HG03175 (cell line): ENCODE data around the gene LRRN4CL.
"Not testable (repeated sequence)": the region's sequence is repeated elsewhere in the genome, so short reads cannot be mapped to it uniquely, and the experiment has no call there.

Experiments
- ATAC-seq: cut with Tn5 transposase; IDR thresholded peaks from one replicate; pipeline ENCODE4 v1.9.1; 2021; ENCODE audit warnings: mild to moderate bottlenecking, moderate library complexity; ENCODE audit not compliant: unreplicated experiment

LRRN4CL gene

GRCh38 chr11:62689421-62690183, at the start of gene LRRN4CL:
Gene LRRN4CL, minus strand, starts transcription at chr11:62689530. Its CDS starts 1,022 bp downstream, at chr11:62688508.
- ATAC-seq: no peak

- no peak for ATAC-seq
These were observed 47.9 kb upstream of the LRRN4CL start for GRCh38 chr11:62737196-62737595.

DNA sequence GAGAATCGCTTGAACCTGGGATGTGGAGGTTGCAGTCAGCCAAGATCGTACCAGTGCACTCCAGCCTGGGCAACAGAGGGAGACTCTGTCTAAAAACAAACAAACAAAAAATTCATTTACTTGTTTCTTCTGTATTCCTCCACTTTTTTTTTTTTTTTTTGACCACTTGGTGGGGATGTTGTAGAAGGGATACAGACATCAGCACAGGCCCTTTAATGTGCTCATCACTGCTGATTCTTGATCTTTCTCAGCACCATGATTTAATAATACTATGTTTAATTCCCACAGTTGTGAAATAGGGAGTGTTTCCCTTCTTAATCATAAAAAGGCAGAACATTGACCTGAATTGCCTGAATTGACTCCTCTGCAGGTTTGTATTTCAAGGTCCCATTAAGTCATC, 43.5 kb upstream of the LRRN4CL start:
- no peak for ATAC-seq

GRCh38 chr11:62730076-62730475, 40.7 kb upstream of the LRRN4CL start:
- not testable (repeated sequence) for ATAC-seq

DNA sequence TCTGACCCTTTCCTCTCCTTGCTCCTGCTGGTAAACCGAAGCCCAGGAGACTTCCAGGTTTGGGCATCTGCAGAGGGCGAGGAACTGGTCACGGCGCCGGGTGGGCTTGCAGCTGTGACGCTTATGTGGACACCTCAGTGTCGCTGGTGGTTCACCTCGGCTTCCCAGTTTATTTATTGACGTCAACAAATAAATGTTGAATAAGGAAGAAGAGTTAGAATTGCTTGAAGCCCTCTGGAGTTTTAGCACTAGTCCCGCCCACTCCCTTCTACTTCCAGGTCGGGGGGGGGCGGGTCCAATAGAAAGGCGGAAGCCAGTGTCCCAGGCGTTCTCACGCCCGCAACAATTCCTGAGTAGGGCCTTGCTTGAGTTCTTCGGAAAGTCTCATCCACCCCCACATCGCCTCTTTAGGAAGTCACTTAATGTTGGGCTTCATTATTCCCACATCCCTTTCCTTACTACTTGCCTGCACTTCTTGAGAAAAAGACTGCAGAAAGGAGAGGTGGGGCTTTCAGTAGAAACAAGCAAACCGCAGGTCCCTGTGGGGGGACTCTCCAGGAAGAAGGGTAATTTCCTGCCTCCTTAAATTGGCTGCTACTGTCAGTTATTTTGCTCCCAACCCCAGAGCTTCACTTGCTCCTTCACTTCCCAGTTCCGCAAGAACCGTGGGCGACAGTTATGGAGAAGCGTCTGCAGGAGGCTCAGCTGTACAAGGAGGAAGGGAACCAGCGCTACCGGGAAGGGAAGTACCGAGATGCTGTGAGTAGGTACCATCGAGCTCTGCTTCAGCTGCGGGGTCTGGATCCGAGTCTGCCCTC, 39.0 kb upstream of the LRRN4CL start, which contains the start of gene TTC9C:
TSS of gene TTC9C (plus strand) at position 316 of the 818 bp plus-strand sequence. CDS start at position 679, 363 bp downstream.
- no peak for ATAC-seq

DNA sequence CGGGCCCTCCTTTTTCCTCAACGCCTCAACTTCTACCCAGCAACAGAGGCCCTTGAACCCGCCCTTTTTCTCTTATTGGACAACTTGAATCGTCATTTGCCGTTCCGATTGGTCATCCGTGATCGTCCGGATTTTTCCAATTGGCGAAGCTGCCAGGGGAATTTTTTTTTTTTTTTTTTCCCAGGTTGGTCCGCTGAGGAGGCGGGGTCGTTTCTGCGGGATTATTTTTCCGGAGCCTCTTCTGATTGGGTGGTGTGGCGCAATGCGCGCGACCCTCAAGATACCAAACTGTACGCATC, 38.5 kb upstream of the LRRN4CL start:
- ATAC-seq: peak; percentile 57

DNA sequence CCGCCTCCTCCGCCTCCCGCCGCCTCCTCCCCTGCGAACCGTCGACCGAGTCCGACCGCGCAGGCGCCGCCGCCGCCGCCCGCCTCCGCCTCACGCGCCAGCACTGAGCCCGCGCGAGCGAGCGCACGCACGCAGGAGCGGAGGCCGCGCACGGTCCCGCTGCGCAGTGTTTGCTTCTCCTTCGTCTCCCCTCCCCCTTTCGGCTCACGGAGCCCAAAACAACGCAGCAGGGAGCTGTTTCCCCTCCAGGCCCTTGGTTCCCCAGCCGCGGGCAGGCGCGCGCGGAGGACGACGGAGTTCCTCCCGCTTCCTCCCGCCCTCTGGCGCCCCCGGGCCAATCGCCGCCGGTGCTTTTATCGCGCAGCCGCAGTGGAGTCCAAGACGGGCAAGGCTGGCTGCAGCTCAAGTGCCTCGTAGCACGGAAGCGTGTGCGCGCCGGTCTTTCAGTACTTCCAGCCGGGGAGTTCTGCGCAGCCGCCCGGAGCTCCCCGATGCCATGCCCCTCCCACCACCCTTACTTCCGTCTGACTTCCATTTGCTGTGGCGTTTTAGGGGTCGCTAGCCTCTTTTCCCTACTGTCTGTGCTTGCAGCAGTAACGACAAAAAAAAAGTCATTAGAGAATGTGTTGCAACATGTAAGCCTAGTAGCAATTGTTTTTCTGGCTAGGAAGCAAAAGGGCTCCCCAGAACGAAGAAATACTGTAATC, 38.0 kb upstream of the LRRN4CL start, which contains the start of gene HNRNPUL2:
TSS of gene HNRNPUL2 (minus strand) at position 293 of the 707 bp plus-strand sequence. CDS start 301 bp downstream, outside the sequence.
- ATAC-seq: peak; percentile 78

DNA sequence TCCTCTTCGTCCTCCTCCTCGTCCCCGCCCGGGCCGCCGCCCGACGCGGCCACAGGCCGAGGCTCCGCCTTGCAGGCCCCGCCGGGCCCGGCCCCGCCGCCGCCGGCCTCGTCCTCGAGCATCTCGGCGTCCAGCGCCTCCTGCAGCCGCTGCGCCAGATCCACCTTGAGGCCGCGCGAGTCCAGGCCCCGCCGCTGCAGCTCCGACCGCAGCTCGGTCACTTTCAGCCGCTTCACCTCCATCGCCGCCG, 37.5 kb upstream of the LRRN4CL start:
- no peak for ATAC-seq

DNA sequence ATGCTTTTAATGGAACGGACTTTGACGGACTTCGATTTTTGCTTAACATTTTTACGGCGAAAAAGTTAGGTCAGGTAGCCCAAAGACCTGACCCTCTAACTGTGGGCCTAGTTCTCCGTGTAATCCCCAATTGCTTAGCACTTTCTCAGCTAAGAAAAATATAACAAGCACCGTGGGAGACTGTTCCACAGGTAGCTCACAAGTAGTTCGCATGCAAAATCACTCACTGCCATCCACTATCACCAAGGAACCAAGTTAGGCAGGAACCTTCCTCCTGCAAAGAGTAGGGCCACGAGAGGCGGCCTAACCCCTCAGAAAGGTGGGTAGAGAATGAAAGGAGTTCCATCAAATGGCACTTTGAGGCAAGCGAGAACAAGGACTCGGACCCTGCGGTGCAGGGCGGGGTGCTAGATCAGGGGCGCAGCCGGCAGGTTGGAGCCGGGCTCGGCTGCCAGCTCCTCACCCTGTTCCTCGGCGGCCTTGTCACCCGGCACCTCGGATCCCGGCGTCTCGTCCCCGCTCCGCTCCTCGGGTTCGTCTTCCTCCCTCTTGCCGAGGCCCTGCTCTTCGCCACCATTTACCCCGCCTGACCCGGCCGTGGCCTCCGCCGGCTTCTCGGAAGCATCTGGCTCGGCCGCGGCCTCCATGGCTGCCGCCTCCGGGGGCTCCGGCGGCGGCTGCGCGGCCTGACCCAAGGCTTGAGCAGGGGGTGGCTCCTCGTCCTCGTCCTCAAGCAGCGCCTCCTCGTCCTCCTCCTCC, 37.0 kb upstream of the LRRN4CL start:
- no peak for ATAC-seq

DNA sequence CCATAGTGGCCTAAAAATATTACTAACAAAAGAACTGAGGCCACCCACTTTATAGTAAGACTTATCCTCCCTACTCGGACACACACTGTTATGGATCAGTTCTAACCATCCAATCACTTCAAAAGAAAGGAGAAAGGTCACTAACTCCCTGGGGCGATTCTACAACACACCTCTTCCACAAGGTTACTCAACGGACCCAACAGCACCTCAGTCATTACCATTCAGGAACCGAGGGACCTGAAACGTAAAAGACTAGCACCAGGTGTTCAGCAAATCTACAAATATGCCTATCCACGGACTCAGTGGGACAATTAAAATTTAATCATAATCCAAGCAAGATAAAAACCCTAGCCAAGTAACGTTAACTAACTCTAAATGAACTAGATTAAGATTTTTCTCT, 36.3 kb upstream of the LRRN4CL start:
- ATAC-seq: no peak

DNA sequence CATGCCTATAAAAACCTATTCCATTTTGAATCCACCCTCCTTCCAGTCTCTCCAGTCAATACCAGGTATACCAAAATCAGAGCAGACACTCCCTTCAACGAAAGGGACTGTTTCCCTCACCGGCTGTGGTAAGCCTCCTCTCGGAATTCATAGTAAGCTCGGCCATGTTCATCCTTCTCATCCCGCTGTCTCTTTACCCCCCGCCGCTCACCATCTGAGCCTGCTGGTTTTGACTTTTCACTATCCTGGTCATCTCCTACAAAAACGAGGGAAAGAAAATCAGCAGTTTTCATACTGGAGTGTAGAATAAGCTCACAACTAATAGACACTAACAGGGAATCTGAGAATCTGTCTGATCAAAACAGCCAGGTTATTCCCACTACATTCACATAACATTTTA, 34.8 kb upstream of the LRRN4CL start:
- ATAC-seq: no peak

DNA sequence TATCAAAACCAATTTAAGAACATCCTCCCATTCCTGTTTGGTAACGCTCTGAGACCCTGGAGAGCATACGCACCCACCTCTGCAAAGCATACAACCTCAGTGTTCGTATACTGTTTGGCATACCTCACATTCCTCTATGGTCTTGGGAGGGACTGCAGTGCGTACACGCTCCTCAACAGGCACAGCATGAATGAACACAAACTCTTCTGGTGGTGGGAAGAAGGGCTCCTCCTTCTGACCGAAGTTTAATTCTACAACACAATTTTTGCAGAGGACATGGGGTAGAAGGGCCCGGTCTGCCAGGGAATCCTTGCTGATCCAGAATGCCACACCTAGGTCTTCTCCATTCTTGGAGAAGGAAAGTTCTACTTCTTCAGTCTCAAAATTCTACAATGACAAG, 32.7 kb upstream of the LRRN4CL start:
- ATAC-seq: no peak

DNA sequence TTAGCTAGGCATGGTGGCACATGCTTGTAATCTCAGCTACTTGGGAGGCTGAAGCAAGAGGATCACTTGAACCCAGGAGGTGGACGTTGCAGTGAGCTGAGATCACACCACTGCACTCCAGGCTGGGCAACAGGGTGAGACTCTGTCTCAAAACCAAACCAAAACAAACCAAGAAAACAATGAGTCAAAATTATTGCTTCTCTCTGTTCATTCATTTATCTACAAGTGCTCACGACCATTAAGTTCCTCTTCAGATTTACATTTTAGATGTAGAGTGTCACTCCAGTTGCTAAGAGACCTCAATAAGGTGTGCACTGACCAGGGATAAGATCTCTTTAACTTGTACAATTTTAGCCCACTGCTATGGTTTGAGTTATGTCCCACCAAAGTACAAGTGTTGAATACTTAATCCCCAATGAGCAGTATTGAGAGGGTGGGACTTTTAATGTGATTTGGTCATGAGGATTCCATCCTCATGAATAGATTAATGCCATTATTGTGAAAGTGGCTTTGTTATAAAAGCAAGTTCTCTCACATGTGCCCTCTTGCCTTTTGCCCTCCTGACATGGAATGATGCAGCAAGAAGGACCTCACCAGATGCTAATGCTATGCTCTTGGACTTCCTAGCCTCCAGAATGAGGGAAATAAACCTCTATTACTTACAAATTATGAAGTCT, 30.1 kb upstream of the LRRN4CL start:
- ATAC-seq: no peak

- no peak for ATAC-seq
These were observed 27.5 kb upstream of the LRRN4CL start for GRCh38 chr11:62716816-62717215.

DNA sequence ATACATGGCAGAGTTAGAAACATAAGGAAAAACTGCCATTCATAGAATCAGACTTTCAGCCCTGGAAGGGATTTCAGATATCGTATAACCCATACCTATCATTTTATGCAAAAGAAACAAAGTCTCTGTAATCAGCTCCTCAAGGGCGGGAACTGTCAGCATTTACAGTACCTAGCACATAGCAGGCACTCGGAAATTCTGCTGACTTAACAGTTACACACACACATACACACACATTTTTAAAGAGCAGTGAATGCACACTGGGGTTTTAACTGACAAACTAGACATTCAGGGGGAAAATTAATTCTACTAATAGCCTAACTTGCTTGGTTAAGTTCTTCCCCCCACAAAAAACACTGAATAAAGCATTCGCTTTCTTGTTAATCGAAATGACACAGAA, 26.9 kb upstream of the LRRN4CL start:
- no peak for ATAC-seq

- ATAC-seq: no peak
These were observed 26.1 kb upstream of the LRRN4CL start for GRCh38 chr11:62715150-62716130.

GRCh38 chr11:62713343-62713742, 24.0 kb upstream of the LRRN4CL start:
- ATAC-seq: no peak

DNA sequence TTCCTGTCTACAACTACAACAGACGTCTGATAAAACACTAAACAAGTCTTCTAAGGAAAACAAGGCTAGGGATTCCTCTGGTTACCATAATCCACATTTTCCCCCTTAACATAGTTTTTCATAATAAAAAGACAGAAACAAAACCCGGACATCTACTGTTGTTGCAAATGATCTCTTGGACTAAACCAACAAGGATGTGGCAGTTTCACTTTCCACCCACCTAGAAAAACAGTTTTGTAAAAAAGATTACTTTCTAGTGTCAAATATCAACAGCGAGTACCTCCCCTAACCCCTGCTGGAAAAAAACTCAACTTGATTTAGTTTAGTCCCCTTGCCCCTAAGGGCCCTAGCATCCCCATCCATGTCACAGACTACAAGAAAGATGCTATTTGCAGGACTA, 23.5 kb upstream of the LRRN4CL start:
- no peak for ATAC-seq

GRCh38 chr11:62712276-62712812, 23.0 kb upstream of the LRRN4CL start:
- ATAC-seq: no peak
